ENCODE measurements around the gene RPS29.
A peak's percentile ranks its signal among the peaks of the same experiment; 100 is the strongest.

RPS29 gene

DNA sequence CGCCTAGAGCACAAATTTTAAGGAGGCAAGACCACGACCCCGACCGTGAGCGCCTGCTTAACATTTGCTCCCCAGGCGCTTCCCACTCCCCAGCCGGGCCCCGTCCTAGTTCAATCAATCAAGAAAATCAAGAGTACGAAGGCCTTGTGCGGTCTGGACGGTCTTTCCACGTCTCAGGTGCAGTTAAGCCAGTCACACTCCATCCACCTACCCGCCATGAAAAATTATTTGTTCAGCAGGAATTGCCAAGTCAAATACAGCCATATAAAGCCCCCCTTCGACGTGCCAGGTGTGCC, 12.0 kb upstream of the RPS29 start:
- DNase-seq: no peak

DNA sequence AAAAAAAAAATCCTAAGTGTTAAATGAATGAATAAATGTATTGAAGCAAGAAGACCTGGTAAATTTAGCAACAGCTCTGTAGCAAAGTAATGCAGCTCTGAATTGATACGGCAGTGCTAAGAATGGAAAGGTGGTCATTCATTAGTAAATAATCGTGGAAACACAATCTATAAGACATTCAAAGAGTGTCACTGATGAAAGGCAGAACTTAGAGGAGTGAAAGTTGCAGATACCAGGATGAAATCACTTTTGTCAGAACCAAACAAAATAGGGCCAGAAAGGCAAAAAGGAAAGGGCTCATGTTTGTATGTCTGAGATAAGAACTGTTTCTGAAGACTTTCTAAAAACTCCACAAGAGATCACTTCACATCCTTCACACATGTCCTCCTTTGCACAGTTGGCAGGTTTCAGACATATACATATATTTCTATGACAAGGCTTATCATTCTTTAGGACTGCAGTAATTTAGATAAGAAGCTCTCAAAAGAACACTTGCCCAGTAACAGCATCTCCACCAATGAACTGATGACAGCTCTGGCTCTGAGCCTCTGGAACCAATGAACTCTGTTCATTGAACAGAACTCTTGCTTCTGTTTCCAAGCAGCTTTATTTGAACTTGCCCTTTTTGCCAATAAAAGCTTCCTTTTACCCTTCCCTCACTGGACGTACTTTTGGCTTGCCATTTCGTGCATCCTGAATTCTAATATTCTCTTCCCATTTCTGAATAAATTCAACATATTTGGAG, 8.3 kb upstream of the RPS29 start:
- no peak for DNase-seq

DNA sequence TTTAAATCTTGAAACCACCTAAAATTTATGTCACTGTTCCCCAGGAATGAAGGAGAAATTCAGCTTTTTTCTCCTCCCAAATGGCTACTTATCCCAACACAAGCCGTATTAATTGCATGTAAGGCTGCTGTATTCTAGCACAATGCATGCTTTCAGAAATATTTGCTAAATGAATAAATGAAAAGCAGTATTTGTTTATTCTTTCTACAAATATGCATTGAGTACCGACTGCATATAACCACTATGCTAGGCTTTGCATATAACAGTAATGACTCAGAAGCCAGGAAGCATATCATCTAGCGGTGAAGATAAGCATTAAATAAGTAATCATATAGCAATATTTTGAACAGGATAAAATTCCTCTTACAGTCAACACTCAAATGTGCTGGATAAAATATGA, 6.8 kb upstream of the RPS29 start:
- no peak for DNase-seq

DNA sequence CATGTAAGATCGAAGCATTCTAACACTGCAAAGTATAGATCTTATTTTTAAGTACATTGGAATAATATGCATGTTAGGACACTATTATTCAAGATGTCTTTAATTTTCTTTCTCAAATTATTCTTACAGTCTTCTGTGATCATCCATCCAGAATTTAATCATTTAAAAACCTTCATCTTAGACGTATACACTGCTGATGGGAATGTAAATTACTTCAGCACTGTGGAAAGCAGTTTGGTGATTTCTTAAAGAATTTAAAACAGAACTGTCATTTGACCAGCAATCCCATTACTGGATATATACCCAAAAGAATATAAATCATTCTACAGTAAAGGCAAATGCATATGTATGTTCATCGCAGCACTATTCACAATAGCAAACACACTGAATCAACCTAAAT, 3.2 kb upstream of the RPS29 start:
- DNase-seq: no peak

GRCh38 chr14:49586673-49587460, 687 bp upstream of the RPS29 start:
- peak; percentile 58 to 65 for DNase-seq

GRCh38 chr14:49584981-49585640, 1.1 kb downstream of the RPS29 start:
- DNase-seq: peak; percentile 55 to 58

GRCh38 chr14:49584058-49584457, 2.1 kb downstream of the RPS29 start:
- DNase-seq: peak in 1 of 2 experiments; percentile 7

DNA sequence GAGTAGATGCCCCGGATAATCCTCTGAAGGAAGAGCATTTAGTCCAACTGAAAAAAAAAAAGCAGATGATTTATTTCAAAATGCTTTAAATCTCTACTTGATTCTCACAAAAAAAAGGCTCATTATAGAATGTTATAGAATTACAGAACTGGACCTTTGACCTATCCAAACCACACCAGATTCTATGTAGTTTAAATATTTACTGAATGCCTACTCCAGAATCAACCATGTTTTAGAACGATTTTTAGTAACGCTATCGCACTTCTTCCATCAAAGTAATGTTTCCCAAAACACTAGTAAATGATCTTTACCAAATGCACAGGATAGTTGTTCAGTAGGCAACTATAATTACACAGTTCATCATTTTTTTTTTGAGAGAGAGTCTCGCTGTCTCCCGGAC, 2.6 kb downstream of the RPS29 start:
- no peak for DNase-seq

DNA sequence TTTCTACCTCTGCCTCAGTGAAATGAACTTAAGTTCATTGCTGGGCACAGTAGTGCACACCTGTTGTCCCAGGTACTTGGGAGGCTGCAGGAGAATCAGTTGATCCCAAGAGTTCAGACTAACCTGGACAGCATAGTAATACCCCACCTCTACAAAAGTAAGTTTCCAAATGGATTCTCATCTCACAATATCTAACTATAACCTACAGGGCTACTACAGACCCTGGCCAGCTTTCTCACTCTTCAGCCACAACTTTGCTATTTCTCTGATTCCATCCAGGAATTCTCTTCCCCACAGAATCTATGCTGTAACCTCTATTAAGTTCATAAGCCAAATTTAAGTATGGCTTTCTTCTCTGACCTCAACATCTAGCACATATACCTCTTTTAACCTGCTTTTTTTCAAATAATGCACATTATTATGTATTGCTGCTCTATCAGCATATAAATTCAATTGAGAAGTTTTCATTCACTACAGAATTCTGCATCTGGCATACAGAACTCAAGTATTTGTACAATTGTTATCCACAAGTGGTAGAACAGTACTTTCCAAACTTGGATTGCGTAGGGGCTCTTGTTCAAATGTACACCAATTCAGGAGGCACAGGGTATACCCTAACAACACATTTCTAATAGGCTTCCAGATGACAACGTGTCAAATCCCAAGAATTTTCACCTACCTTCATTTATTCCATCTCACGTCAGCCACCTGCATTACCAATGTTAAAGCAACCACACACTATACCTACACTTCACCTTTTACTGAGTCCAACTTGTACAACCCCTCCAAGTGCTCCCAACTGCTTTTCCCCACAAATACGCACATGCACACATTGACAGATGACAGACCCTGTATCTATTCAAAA, 3.8 kb downstream of the RPS29 start:
- DNase-seq: no peak

DNA sequence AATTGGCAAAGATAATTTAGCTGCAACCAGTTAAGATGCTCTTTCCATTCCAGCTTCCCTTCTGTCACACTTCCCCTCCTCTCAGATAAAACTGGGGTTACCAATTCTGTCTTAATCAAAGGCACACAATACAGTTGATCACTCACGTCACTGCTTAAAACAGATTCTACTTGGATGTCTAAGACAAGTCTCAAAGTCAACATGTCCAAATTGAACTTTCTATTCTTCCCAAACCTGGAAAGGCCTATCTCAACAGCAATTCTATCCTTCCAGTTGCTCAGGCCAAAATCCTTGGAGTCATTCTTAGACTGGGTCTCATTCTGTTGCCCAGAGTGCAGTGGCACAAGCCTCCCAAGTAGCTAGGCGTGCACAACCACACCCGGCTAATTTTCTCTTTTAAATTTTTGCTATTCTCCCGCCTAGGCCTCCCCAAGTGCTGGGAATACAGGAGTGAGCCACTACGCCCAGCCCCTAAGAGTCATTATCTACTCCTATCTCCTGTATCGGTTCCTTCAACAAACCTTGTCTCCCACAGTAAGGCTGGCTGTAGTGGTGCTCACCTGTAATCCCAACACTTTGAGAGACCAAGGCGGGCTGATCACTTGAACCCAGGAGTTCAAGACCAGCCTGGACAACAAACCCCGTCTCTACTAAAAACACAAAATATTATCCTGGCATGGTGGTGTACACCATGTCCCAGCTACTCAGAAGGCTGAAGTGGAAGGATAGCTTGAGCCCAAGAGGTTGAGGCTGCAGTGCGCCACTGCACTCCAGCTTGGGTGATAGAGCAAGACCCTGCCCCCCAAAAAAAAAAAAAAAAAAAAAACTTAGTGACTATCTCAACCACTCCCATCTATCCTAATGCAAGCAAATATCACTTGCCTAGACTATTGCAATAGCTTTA, 4.7 kb downstream of the RPS29 start:
- no peak for DNase-seq

DNA sequence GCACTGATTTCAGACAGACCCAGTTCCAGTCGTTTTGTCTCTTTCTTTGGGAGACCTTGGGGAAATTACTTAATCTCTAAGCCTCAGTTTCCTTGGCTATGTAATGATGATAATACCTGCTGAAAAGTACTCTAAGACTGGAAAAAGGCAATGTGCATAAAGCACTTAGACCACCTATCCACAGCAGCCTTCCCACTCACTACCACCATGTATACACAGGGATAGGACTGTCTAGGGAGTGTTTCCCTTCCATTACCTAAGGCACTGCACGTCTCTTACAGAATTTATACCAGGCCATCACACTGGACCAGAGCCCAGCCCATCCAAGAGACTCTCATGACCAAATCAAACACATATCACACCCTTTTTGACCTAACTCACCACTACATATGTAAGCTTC, 6.3 kb downstream of the RPS29 start:
- no peak for DNase-seq

DNA sequence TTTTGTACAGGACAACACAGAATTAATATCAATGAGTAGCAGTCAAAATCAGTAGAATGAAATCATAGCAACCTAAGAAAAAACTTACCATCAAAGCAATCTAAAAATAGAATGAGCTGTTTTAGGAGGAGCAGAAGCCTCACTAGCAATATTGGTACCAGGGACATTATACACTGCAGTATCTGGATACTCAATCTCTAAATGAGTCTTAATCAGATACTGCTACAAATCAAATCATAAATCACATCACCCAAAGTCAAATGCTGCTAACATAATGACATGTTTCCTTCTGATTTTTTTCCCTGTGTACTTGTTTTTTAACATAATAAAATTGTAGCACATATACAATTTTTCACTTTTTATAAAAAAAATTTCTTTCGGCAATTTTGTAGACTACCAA, 8.0 kb downstream of the RPS29 start:
- DNase-seq: no peak

- DNase-seq: no peak
These were observed 12.1 kb downstream of the RPS29 start for GRCh38 chr14:49574038-49574437.

DNA sequence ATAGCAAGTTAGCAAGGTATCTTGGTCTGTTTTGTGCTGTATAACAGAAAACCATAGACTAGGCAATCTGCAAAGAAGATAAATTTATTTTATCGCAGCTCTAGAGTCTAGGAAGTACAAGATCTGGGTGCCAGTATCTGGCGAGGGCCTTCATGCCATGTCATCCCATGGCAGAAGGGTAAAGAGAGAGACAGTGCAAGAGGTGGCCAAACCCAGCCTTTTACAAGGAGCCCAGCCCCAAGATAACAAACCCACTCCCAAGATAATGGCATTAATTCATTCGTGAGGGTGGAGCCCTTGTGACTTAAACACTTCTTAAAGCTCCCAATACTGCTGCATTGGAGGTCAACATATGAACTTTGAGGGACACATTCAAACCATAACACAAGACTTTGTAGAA, 16.9 kb downstream of the RPS29 start:
- DNase-seq: no peak

GRCh38 chr14:49566714-49567113, 19.5 kb downstream of the RPS29 start:
- no peak for DNase-seq

DNA sequence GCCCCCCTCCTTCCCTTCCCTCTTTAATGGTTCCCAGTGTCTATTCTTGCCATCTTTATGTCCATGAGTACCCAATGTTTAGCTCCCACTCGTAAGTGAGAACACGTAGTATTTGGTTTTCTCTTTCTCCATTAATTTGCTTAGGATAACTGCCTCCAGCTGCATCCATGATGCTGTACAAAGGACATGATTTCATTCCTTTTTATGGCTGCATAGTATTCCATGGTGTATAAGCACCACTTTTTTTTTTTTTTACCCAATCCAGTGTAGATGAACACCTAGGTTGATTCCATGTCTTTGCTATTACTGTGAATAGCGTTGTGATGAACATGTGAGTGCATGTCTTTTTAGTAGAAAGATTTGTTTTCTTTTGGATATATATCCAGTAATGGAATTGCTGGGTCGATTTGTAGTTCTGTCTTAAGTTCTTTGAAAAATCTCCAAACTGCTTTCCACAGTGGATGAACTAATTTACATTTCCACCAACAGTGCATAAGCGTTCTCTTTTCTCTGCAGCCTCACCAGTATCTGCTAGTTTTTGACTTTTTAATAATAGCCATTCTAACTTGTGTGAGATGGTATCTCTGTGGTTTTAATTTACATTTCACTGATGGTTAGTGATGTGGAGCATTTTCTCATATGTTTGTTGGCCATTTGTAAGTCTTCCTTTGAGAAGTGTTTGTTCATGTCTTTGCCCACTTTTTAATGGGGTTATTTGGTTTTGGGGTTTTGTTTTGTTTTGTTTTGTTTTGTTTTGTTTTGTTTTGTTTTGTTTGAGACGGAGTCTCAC, 26.0 kb downstream of the RPS29 start:
- DNase-seq: no peak

DNA sequence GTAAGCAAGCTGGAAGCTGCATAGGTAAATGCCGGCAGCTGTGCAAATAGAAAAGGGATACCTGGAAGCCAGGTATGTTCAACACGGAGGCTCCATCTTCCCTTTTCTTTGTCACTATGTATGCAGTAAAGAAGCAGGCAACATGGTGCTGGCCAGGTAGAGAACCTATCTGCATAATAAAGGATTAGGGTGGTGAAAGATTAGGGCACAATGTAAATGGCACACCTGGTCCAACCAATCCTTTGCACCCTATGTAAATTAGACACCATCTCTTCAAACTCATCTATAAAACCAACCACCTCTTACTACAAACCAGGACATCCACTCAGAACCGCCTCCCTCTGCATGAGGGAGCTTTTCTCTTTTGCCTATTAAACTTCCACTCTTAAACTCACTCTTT, 32.3 kb downstream of the RPS29 start:
- DNase-seq: no peak

DNA sequence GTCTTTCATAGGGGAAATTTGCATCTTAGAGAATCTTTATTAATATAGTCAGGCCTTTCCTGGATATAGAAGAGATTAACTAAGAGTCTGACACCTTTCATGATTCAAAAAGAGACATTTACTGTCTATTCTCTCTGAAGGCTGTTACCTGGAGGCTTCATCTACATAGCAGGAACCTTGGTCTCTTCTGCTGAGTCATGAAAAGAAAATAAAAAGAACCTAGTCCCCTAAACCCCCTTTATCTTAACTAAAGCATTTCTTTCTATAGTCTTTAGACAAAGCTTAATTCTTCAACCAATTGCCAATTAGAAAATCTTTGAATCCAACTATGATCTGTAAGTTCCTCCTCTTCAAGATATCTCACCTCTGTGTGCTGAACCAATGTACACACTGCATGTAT, 33.1 kb downstream of the RPS29 start:
- DNase-seq: no peak

DNA sequence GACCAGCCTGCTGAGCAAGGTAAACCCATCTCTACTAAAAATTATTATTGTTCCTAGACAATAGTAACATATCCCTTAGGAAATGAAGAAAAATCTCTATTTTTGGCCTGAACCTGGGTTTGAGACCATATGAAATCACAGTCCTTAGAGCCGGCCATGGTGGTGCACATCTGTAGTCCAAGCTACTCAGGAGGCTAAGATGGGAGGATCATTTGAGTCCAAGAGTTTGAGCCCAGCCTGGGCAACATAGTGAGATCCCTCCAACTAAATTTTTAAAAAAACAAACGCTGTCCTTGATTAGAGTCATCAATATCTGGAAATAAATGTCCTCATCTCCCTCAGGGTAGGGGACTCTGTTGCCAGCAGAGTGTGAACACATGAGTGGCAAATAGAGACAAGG, 34.6 kb downstream of the RPS29 start:
- no peak for DNase-seq

DNA sequence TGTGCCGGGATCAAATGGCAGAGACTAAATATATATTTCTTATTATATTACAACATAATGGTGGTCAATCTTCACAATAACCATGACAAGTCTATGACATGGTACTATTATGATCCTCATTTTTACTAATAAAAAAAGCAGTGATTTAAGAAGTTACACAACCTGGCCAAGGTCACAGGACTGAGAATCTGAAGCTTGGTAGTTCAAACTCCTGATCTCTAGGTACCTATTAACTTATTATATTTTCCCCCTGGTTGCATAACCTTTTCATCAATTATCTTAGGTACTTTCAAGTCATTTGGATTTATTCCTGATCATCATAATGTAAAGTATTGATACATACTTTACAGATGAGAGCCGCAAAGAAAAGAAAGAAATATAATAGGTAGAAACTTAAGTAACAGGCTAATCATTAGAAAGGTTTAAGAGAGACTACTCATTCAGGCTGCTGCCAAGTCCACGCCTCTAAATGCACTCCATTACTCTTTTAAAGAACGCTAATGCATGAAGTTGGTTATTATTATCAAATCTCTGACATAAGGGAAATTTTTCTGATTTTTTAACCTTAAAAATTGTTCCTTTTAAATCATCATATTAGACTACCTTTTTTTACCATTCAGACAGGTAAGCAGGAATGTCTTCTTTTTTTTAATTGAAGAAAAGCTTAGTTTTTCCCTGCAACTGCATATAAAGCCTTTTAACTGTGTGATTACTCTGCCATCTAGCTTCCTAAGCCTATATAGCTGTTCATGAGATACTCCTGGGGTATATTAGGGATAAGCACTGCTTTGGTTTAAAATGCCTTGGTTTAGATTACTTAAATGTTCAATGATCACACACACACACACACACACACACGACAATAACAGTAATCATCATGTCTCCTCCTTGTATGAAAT, 35.6 kb downstream of the RPS29 start:
- no peak for DNase-seq

Data from activated CD4-positive, alpha-beta T cell treated with anti-CD3 and anti-CD28 coated beads, Interleukin-2, amount 50 U/mL, for 48 hours (primary cell).